G401 (cell line): ENCODE measurements around the gene TBPL2. TPM values are rescaled to one million over a fixed set of nuclear protein-coding genes. Genes with fewer than 3 reads are reported as not detected.
"Not testable (repeated sequence)": the region's sequence is repeated elsewhere in the genome, so short reads cannot be mapped to it uniquely, and the experiment has no call there.

Source experiments
- DNase-seq: peaks from one replicate; pipeline ENCODE4 v3.0.0-alpha.2; 2015; ENCODE audit warnings: low spot score
- in situ Hi-C: cut with HindIII; loops from 2 replicates; pipeline ENCODE4 v1.10.0; 2016; ENCODE audit warnings: low sequenced_read_pairs, mixed read lengths
- total RNA-seq: library from RNA; depleted of rRNA; stranded (reverse); fragments of >200 nt; shearing (Covaris generic); gene quantifications from 2 replicates; pipeline ENCODE4 v1.2.3, GENCODE V29; 2014

TBPL2 gene
- total RNA-seq, 1 experiment from 2014 or later = not detected

GRCh38 chr14:55446833-55447232 lies 6.4 kb upstream of the TBPL2 start:
- in situ Hi-C loops = no loop called here
- no peak for DNase-seq

DNA sequence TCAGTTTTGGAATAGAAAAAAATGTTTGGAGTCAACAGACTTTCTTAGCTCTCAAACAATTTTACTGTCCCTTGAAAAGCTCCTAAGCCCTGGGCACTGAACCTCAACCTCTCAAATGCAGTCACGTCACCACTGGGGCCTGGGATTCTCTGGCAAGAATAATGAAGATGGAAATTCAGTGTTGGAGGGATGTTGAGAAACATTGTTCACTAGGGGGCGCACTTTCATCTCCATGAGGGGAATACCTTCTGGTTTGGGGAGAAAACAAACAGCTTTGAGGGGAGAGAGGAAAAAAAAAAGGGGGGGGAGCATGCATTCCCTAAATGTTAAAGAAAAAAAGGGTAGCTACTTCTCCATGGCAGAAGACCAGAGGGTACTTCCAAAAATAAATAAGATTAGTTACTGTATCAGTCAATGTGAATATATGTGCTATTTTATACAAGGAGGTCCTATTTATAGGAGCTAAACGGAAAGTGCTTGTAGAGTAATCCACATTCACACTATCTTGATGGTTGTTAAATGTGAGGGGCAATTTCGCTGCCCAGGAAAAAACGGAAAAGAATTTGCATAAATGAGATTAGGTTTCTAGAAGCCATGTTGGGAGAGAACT lies 5.8 kb upstream of the TBPL2 start:
- in situ Hi-C loops = no loop called here
- DNase-seq = peak; percentile 58

GRCh38 chr14:55441286-55441685 lies 870 bp upstream of the TBPL2 start:
- in situ Hi-C loops = no loop called here
- no peak for DNase-seq

DNA sequence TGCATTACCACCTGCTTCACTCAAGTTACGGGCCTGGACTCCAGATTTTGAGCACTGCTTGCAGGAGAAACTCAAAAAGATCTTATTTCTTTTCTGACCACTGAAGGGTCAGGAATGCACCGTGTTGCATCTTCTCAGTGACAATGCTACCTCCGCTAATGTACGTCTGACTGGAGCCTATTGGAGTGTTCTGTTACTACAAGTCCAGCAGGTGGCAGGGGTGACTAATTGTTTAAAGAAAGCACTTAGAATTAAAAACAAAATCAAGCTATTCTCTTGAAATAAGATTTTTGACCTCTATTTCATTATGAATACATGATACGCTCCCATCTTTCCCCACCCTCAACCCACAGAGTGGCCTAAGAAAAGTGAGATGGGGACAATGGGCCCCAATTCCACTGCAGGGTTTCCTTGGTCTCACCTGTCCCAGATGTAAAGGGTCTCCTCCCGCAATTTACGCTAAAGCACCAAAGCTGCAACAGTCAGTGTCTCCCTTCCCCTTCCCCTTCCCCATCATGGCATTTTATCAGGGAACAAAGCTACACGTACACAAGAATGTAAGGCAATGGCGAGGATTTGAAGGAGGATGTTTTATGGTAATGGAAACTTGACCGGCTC lies 2.2 kb downstream of the TBPL2 start:
- in situ Hi-C loops = no loop called here
- DNase-seq = peak; percentile 41

- in situ Hi-C loops = no loop called here
- no peak for DNase-seq
These were observed 3.5 kb downstream of the TBPL2 start for GRCh38 chr14:55436931-55437330.

- in situ Hi-C loops = no loop called here
These were observed 3.9 kb downstream of the TBPL2 start for GRCh38 chr14:55436519-55436918.

GRCh38 chr14:55434805-55435174 lies 5.6 kb downstream of the TBPL2 start:
- in situ Hi-C loops = no loop called here
- no peak for DNase-seq

More at GRCh38 chr14:55436519-55436918, 3.9 kb downstream of the TBPL2 start:
- DNase-seq = no peak

- in situ Hi-C loops = no loop called here
- DNase-seq = no peak
These were observed 6.3 kb downstream of the TBPL2 start for GRCh38 chr14:55433880-55434804.

DNA sequence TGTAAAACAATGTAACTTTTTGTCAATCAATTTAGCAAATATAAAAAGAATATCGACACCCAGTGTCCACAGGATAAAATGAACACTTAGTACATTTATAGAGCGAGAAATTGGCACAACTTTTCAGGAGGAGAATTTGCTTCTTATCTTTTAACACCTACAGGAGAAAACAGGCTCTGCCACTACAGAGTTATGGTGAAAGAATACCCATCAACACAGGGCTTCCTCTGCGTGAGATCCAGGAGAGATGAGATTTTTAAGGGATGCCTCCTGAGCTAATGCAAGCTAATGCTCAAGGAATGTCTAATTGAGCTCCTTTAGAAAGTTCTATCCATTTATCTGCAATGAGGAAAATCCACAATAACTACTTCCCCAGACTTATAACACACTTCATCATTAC lies 7.8 kb downstream of the TBPL2 start:
- DNase-seq = no peak
- in situ Hi-C loops = no loop called here

DNA sequence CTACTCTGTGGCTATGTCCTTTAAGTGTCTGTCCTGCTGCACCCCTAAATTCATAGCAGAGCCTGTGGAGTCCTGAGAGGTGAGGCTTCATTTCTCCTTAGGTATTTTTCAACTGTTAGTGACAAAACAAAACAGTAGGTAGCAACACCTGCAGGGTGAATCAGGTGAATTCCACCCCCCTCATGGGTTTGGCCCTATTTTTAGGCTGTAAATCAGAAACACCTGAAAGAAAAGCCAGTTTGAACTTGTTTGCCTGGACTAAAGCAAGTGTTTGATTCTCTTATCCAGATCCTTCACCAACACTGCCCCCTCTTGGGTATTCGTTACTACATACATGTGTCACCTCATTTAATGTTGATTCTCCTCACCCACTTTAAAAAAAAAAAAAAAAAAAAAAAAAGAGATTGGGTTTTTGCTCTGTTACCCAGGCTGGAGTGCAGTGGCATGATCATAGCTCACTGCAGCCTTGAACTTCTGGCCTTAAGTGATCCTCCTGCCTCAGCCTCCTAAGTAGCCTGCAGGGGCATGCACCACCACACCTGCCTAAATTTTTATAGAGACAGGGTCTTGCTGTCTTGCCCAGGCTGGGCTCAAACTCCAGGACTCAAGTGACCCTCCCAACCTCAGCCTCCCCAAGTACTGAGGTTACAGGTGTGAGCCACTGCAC lies 10.3 kb downstream of the TBPL2 start:
- in situ Hi-C loops = no loop called here

GRCh38 chr14:55427439-55427838 lies 13.0 kb downstream of the TBPL2 start:
- in situ Hi-C loops = no loop called here

More for the DNA sequence above, 10.3 kb downstream of the TBPL2 start:
- DNase-seq = peak; percentile 34

DNA sequence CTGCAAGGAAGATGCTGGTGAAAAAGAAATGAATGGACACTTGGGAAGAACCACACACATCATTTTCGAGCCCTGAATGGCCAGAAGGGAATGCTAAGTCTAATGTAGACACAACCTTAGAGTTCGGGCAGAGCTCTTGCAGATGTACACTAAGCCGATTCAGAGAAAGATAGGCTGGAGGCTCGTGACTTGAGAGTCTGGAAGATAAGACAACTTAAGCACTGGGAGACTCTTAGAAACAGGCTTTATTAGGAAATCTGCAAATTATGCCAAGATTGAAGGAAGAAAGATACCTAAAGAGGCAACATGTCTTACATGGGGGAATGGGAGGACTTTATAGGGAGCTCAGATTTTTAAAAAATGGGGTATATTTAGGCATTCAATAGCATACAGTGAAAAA lies 13.5 kb downstream of the TBPL2 start:
- in situ Hi-C loops = no loop called here
- no peak for DNase-seq

More at GRCh38 chr14:55427439-55427838, 13.0 kb downstream of the TBPL2 start:
- no peak for DNase-seq

DNA sequence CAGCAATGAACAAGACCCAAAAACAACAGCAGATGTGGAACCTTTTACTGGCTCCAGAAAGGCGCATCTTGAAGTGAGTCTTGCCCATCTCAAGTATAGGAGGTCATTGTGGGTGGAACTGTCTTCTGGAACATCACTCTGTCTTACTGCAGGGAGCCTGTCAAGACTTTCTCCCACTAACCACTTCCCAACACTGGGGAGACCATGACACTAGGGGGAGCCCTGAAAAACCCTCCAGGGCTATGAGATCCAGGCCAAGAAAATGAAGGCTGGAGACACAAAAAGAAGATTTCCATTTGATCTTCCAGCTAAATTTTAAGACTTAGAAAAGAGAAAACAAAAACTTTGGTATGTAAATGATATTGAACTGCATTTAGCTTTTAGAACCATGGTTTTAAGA lies 15.3 kb downstream of the TBPL2 start:
- in situ Hi-C loops = no loop called here
- no peak for DNase-seq

GRCh38 chr14:55423969-55424368 lies 16.4 kb downstream of the TBPL2 start:
- in situ Hi-C loops = no loop called here
- no peak for DNase-seq

- DNase-seq, in situ Hi-C loops: not testable (repeated sequence)
These were observed 18.1 kb downstream of the TBPL2 start for GRCh38 chr14:55422338-55422737.

- in situ Hi-C loops = no loop called here
- no peak for DNase-seq
These were observed 20.8 kb downstream of the TBPL2 start for GRCh38 chr14:55419663-55420062.

- no peak for DNase-seq
- in situ Hi-C loops = no loop called here
These were observed 22.0 kb downstream of the TBPL2 start for GRCh38 chr14:55418411-55418810.

DNA sequence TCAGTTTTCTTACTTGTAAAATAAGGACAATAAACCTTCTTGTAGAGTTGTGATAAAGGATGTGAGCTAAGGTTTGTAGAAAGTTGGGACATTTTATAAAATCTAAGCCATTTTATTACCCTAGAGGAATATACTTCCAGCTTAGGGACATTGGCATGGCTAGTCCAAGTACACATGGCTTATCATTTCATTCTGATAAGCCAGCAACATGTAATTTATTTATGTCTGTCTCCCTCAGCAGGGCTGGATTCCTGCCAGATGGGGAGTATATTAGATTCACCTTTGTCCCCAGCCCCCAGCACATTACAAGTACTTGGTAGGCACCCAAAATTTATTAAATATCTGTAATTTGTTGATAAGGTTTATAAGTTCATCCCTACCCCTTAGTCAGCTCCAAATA lies 22.5 kb downstream of the TBPL2 start:
- in situ Hi-C loops = no loop called here
- no peak for DNase-seq

DNA sequence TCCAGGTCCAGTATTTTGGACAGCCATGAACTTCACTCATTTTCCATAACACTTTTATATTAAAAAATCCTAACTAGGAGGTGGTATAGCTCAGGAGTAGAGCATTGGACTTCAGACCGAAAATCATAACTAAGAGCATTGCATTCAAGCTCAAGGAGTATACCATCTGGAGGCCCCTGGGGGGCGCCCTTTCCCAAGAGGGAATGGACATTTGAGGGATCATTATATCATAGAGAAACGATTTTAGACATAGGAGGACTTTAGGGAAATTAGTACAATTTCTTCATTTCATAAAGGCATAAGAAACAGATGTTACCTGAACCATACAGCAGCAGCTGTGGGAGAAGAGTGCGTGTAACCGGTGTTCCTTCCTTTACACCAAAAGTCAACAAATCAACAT lies 23.6 kb downstream of the TBPL2 start:
- in situ Hi-C loops = no loop called here
- DNase-seq = no peak

DNA sequence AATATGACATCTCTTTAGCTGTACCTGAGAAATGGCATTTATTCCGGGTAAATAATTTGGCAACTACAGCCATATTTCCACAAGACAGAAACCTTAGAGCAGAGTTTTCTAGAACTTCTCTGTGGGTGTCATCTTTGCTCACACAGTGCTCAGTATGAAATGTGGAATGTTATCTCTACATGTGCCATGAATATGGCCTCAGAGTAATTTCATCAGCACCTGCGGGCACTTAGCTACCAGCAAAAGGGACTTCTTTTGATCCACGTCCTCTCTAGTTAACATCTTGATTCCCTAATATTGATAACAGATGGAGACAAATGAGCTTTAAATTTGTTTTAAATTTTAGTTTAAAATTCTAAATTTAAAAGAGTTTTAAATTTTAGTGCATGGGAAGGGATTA lies 25.9 kb downstream of the TBPL2 start:
- no peak for DNase-seq
- in situ Hi-C loops = no loop called here
